Sigmoid colon (tissue), 4 donors: Measurements from ENCODE around the gene CTSD.

Experiments
- EP300 ChIP-seq, 4 donors: sonication (generic); formaldehyde crosslinking; IDR thresholded peaks; one replicate each; pipeline ENCODE4 v1.6.1; 2017; ENCODE audit warnings: antibody characterized with exemption in 4 of 4
- POLR2A ChIP-seq, 2 donors: fragments of 450-650 bp; IDR thresholded peaks; one replicate each; pipeline ENCODE4 v1.6.1; 2016; ENCODE audit warnings: antibody characterized with exemption in 2 of 2, mild to moderate bottlenecking in 2 of 2, moderate library complexity in 2 of 2
- POLR2AphosphoS5 ChIP-seq, 4 donors: sonication (generic); formaldehyde crosslinking; IDR thresholded peaks; one replicate each; pipeline ENCODE4 v1.6.1; 2017; ENCODE audit warnings: antibody characterized with exemption in 4 of 4
- TF ChIP-seq, protein P1 (sequence below), 4 experiments: fragments of 450-650 bp in 3 of 4; fragments of 200-600 bp in 1 of 4; IDR thresholded peaks; one replicate each; pipeline ENCODE4 v1.5.1; 2016 to 2019; ENCODE audit warnings: antibody characterized with exemption in 4 of 4, mild to moderate bottlenecking in 3 of 4, moderate library complexity in 2 of 4

DNA sequence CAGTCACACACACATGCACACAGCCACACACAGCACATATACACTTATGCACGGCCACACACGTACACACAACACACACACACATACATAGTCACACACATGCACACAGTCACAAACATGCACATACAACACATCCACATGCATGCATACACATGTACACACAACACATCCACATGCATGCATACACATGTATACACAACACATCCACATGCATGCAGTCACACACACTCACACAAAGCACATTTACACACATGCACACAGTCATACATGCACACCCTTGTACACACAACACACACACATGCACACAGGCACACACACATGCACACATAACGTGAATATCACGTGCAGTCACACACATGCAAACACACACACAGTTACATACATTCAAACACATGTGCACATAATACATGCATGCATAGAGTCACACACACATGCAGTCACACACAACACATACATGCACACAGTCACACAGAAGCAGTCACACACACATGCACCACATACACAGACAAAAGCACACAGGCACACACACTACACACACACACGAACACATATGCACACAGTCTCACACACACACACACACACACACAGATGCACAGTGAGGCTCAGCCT lies 32.2 kb downstream of the CTSD start:
- TF ChIP-seq, protein P1, sequence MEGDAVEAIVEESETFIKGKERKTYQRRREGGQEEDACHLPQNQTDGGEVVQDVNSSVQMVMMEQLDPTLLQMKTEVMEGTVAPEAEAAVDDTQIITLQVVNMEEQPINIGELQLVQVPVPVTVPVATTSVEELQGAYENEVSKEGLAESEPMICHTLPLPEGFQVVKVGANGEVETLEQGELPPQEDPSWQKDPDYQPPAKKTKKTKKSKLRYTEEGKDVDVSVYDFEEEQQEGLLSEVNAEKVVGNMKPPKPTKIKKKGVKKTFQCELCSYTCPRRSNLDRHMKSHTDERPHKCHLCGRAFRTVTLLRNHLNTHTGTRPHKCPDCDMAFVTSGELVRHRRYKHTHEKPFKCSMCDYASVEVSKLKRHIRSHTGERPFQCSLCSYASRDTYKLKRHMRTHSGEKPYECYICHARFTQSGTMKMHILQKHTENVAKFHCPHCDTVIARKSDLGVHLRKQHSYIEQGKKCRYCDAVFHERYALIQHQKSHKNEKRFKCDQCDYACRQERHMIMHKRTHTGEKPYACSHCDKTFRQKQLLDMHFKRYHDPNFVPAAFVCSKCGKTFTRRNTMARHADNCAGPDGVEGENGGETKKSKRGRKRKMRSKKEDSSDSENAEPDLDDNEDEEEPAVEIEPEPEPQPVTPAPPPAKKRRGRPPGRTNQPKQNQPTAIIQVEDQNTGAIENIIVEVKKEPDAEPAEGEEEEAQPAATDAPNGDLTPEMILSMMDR (IDR thresholded peaks at IDR 0.05), result no peak
- TF ChIP-seq POLR2AphosphoS5 (IDR thresholded peaks at IDR 0.05) (no peak), EP300 (IDR thresholded peaks at IDR 0.05) (no peak), POLR2A (IDR thresholded peaks at IDR 0.05) (no peak)
